ENCODE measurements around the gene CAB39.
"Not testable (repeated sequence)": the region's sequence is repeated elsewhere in the genome, so short reads cannot be mapped to it uniquely, and the experiment has no call there.

- not testable (repeated sequence) for TF ChIP-seq POLR2A, CTCF (IDR thresholded peaks at IDR 0.05)
Observed at GRCh38 chr2:230702457-230702856, 10.2 kb upstream of the CAB39 start.
